ENCODE data around the gene IARS1.

Gene IARS1

GRCh38 chr9:92245005-92245797, 48.3 kb downstream of the IARS1 start:
- DNase-seq: no peak

All from hypothalamus (tissue), 51 donors.